PC-9 (cell line): ENCODE data around the gene CPD. TPM values are rescaled to one million over a fixed set of nuclear protein-coding genes. Genes with fewer than 3 reads are reported as not detected.

Experiments
- BruUV-seq: library from RNA; stranded (reverse); fragments of 400-500 nt; replicated peaks from 2 replicates; lab custom pipeline; 2021; lab: Mats Ljungman, UMichigan
- CTCF ChIA-PET: fragments of 300-600 bp; sonication (Branson Sonifier 250); formaldehyde crosslinking; loops from one replicate; lab custom pipeline; 2022; ENCODE audit warnings: antibody characterized with exemption; lab: Charles Lee
- POLR2A ChIA-PET: fragments of 300-600 bp; sonication (Branson Sonifier 250); formaldehyde crosslinking; loops from one replicate; lab custom pipeline; 2022; ENCODE audit warnings: antibody characterized with exemption; ENCODE audit not compliant: unreplicated experiment; lab: Charles Lee
- DNase-seq, 2 experiments: peaks; one replicate each; pipeline versions ENCODE4 v3.0.0 to v3.0.0-alpha.2; 2015 to 2022; ENCODE audit warnings: mixed read lengths in 1 of 2
- H2AFZ ChIP-seq: fragments of 200-600 bp; sonication (generic); 2 replicates; pipeline ENCODE4 v1.8.1; 2017; ENCODE audit warnings: antibody characterized with exemption
- H3F3A ChIP-seq: fragments of 200-600 bp; sonication (generic); 2 replicates; pipeline ENCODE4 v1.8.1; 2017; ENCODE audit warnings: antibody characterized with exemption, mild to moderate bottlenecking, low read depth; ENCODE audit not compliant: insufficient read depth
- H3K27ac ChIP-seq: fragments of 200-600 bp; sonication (generic); 2 replicates; pipeline ENCODE4 v1.6.1; 2016; ENCODE audit warnings: mixed run types
- H3K27me3 ChIP-seq: fragments of 200-600 bp; sonication (generic); 2 replicates; pipeline ENCODE4 v1.6.1; 2016; ENCODE audit warnings: low read depth, mixed run types; ENCODE audit not compliant: insufficient read depth
- H3K36me3 ChIP-seq: fragments of 200-600 bp; sonication (generic); 2 replicates; pipeline ENCODE4 v1.6.1; 2016; ENCODE audit warnings: low read depth, mixed run types
- H3K4me1 ChIP-seq: fragments of 200-600 bp; sonication (generic); replicated peaks from 2 replicates; pipeline ENCODE4 v1.6.1; 2016; ENCODE audit warnings: mixed run types; ENCODE audit not compliant: insufficient read depth
- H3K4me2 ChIP-seq: fragments of 200-600 bp; sonication (generic); 2 replicates; pipeline ENCODE4 v1.6.1; 2017; ENCODE audit warnings: mixed run types
- H3K4me3 ChIP-seq: fragments of 200-600 bp; sonication (generic); 2 replicates; pipeline ENCODE4 v1.6.1; 2016; ENCODE audit warnings: mixed run types
- H3K79me2 ChIP-seq: fragments of 200-600 bp; sonication (generic); 2 replicates; pipeline ENCODE4 v1.6.1; 2017; ENCODE audit warnings: low read depth, mixed run types
- H3K9me2 ChIP-seq: fragments of 200-600 bp; sonication (generic); 2 replicates; pipeline ENCODE4 v1.8.1; 2017; ENCODE audit warnings: mild to moderate bottlenecking; ENCODE audit not compliant: insufficient read depth
- H3K9me3 ChIP-seq: fragments of 200-600 bp; sonication (generic); 2 replicates; pipeline ENCODE4 v1.8.1; 2016; ENCODE audit warnings: low read depth; ENCODE audit not compliant: insufficient read depth
- H4K20me1 ChIP-seq: fragments of 200-600 bp; sonication (generic); 2 replicates; pipeline ENCODE4 v1.8.1; 2017; ENCODE audit not compliant: insufficient read depth
- EZH2 ChIP-seq: fragments of 200-600 bp; sonication (generic); IDR thresholded peaks from 2 replicates; pipeline ENCODE4 v1.8.0; 2017; ENCODE audit warnings: antibody characterized with exemption, low read depth
- intact Hi-C: fragments of 100-400 bp; cut with micrococcal nuclease; formaldehyde crosslinking; loops from one replicate; pipeline ENCODE4 v1.10.0; 2022; ENCODE audit not compliant: unreplicated experiment
- total RNA-seq: library from RNA; stranded (reverse); gene quantifications from 2 replicates; pipeline ENCODE4 v1.2.3, GENCODE V29; 2021
- TF ChIP-seq, protein P1 (sequence below): fragments of 200-600 bp; sonication (generic); conservative IDR thresholded peaks from 2 replicates; pipeline ENCODE4 v1.6.1; 2017; ENCODE audit warnings: mixed run types, antibody characterized with exemption, mild to moderate bottlenecking, moderate library complexity

CPD gene
- total RNA-seq, 1 experiment from 2014 or later = 55.0 TPM

DNA sequence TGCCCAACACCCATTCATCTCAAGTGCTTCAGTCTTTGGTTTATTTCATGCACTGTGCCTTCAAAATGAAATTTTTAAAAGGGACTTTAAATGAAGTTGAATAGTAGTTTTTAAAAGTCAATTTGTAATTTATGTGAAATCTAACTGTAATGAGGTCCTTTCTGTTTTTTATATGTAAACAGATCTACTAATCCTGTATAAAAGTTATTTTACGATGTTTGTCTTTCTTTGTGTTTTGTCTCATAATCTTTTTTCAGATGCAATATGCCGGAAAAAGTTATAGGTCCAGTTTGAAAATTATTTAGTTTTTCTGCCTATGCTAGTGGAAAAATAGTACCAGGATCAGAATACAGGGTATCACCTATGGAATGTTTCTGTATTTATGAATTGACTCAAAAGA lies 89.7 kb downstream of the CPD start:
- H3K36me3 ChIP-seq = 0 out of 2 replicates have a peak, but pooled peaks cover 5% of the 10 kb centered on the region
- no peaks in the 10 kb centered on the region for H3K9me2 ChIP-seq
- no peak overlapping the region for H3K4me3 ChIP-seq
- H3K9me3 ChIP-seq = no peaks in the 10 kb centered on the region
- no peak overlapping the region for H3K27ac ChIP-seq
- H3K27me3 ChIP-seq = no peaks in the 10 kb centered on the region
- intact Hi-C loops = no loop called here
- ChIA-PET CTCF (no interaction called here), POLR2A (no interaction called here)
- H3K4me1 ChIP-seq = no peaks in the 10 kb centered on the region
- H3F3A ChIP-seq = peaks cover 9% of the 10 kb centered on the region
- no peak overlapping the region for H3K4me2 ChIP-seq
- no TSS peak for BruUV-seq
- no peak overlapping the region for H2AFZ ChIP-seq
- no peaks in the 10 kb centered on the region for H3K79me2 ChIP-seq
- TF ChIP-seq, protein P1, sequence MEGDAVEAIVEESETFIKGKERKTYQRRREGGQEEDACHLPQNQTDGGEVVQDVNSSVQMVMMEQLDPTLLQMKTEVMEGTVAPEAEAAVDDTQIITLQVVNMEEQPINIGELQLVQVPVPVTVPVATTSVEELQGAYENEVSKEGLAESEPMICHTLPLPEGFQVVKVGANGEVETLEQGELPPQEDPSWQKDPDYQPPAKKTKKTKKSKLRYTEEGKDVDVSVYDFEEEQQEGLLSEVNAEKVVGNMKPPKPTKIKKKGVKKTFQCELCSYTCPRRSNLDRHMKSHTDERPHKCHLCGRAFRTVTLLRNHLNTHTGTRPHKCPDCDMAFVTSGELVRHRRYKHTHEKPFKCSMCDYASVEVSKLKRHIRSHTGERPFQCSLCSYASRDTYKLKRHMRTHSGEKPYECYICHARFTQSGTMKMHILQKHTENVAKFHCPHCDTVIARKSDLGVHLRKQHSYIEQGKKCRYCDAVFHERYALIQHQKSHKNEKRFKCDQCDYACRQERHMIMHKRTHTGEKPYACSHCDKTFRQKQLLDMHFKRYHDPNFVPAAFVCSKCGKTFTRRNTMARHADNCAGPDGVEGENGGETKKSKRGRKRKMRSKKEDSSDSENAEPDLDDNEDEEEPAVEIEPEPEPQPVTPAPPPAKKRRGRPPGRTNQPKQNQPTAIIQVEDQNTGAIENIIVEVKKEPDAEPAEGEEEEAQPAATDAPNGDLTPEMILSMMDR = no peak
- no peak for TF ChIP-seq EZH2
- DNase-seq = no peak
- no peaks in the 10 kb centered on the region for H4K20me1 ChIP-seq

GRCh38 chr17:30472238-30472890 lies 93.6 kb downstream of the CPD start:
- Histone ChIP-seq H3K36me3 (no peaks in the 10 kb centered on the region), H3K9me2 (no peaks in the 10 kb centered on the region), H3K4me1 (peaks cover 6% of the 10 kb centered on the region), H3K27ac (no peak overlapping the region), H4K20me1 (no peaks in the 10 kb centered on the region), H3K4me3 (no peak overlapping the region), H3K9me3 (no peaks in the 10 kb centered on the region), H2AFZ (no peak overlapping the region), H3K27me3 (no peaks in the 10 kb centered on the region), H3F3A (peaks cover 10% of the 10 kb centered on the region), H3K79me2 (peaks cover 2% of the 10 kb centered on the region), H3K4me2 (no peak overlapping the region)
- ChIA-PET POLR2A (interaction anchor here (0.7 kb wide), 1 partner anchor 428 kb away, joined by 8 read pairs; no protein-coding TSS in a partner anchor), CTCF (no interaction called here)
- intact Hi-C loops = loop anchor here (10.0 kb wide), 2 partner anchors 242 to 358 kb away; partner anchors contain the start of gene NSRP1
- no TSS peak for BruUV-seq
- TF ChIP-seq EZH2 = no peak
- TF ChIP-seq, protein P1 = no peak
- no peak for DNase-seq

DNA sequence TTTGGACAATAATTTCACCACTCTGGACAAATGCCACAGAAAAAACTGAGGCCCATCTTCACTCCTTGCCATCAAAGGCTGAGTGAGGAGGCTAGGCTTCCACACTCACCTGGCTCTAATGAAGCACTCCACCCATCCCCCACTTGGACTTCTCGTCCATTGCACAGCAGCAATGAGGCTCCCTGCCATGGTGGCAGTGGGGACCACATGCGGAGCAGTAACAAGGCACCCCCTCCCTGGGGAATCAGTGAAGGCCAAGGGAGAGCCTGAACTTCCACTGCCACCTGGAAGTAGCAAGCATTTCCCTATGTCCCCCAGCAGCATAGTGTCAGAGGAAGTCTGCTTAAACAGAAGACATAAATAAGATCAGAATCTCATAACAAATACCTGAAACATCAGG lies 96.5 kb downstream of the CPD start:
- H3K27me3 ChIP-seq = no peaks in the 10 kb centered on the region
- H3K27ac ChIP-seq = no peak overlapping the region
- BruUV-seq = no TSS peak
- CTCF ChIA-PET = interaction anchor here (0.6 kb wide), 1 partner anchor 139 kb away, joined by 3 read pairs; no protein-coding TSS in a partner anchor
- H3K9me2 ChIP-seq = no peaks in the 10 kb centered on the region
- H3F3A ChIP-seq = peaks cover 16% of the 10 kb centered on the region; the same call in 1 of the 2 replicates
- no peak overlapping the region for H2AFZ ChIP-seq
- TF ChIP-seq EZH2 = no peak
- TF ChIP-seq, protein P1 = no peak
- H4K20me1 ChIP-seq = no peaks in the 10 kb centered on the region
- no peak overlapping the region for H3K4me3 ChIP-seq
- intact Hi-C loops = loop anchor here (10.0 kb wide), 2 partner anchors 240 to 360 kb away; partner anchors contain the start of gene NSRP1
- peaks cover 11% of the 10 kb centered on the region for H3K4me1 ChIP-seq
- H3K36me3 ChIP-seq = peaks cover 5% of the 10 kb centered on the region; the same call in 1 of the 2 replicates
- H3K79me2 ChIP-seq = peaks cover 22% of the 10 kb centered on the region
- no peaks in the 10 kb centered on the region for H3K9me3 ChIP-seq
- POLR2A ChIA-PET = no interaction called here
- no peak for DNase-seq
- no peak overlapping the region for H3K4me2 ChIP-seq
